Mammary epithelial cell (primary cell): ENCODE measurements around the gene ADD2.

Experiments
- CTCF ChIP-seq, 2 donors: IDR thresholded peaks in 1 of 2; conservative IDR thresholded peaks in 1 of 2; 2 replicates each; pipeline ENCODE4 v1.5.1; 2011 to 2012; ENCODE audit warnings: inconsistent platforms in 2 of 2, low read length in 2 of 2, mild to moderate bottlenecking in 2 of 2, control low read depth in 1 of 2, low read depth in 1 of 2; ENCODE audit not compliant: insufficient read depth in 1 of 2; ENCODE audit errors: extremely low read depth in 1 of 2
- EZH2 ChIP-seq: IDR thresholded peaks from 2 replicates; pipeline ENCODE4 v1.6.1; 2012; ENCODE audit warnings: low read length, inconsistent platforms, borderline replicate concordance

DNA sequence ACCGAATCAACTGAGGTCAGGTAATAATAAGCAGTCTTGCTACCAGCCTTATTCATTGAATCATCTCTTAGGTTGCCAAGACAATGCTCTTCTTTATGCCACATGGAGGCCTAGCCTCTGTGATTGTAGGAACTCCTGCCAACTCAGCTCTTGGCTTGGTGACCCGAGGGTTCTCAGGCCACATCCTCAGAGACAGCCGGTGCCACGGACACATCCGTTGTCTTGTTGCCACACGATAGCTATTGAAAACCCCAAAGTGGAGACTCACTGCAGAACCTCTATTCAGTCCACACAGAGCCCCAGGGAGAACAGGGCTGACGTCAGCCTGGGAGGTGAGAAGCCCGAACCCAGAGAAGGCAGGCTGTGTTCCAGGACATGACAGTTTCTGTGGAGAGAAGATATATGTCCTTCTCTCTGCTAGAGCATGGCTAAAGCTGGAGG is 160.9 kb downstream of the ADD2 start:
- no peak for TF ChIP-seq EZH2
- TF ChIP-seq CTCF (conservative IDR thresholded peaks at IDR 0.05 in 1 of 2, IDR thresholded peaks at IDR 0.05 in 1 of 2; ENCODE audit: extremely low read depth in 1 of 2, insufficient read depth in 1 of 2, low read depth in 1 of 2, low read length in 2 of 2), result no peak
